GM12878 (cell line): Measurements from ENCODE around the gene SFXN1. TPM values are rescaled to one million over a fixed set of nuclear protein-coding genes. Genes with fewer than 3 reads are reported as not detected.

Source experiments
- ATAC-seq: fragments of 200-7000 bp; cut with Tn5 transposase; 3 replicates; pipeline ENCODE4 v1.9.1; 2020; ENCODE audit warnings: mild to moderate bottlenecking, moderate library complexity
- BruUV-seq: library from RNA; stranded (reverse); fragments of 400-500 nt; replicated peaks from 2 replicates; lab custom pipeline; 2021; lab: Mats Ljungman, UMichigan
- CTCF ChIA-PET: fragments of 300-600 bp; sonication (Branson Sonifier 250); formaldehyde crosslinking; extraction: SDS; loops from one replicate; lab custom pipeline; 2021; ENCODE audit warnings: inconsistent platforms; lab: Yijun Ruan, JAX
- POLR2A ChIA-PET: fragments of 350-600 bp; formaldehyde crosslinking; extraction: SDS; loops from one replicate; lab custom pipeline; 2021; ENCODE audit warnings: inconsistent platforms; lab: Charles Lee
- RAD21 ChIA-PET: fragments of 300-600 bp; sonication (Branson Sonifier 250); formaldehyde crosslinking; loops from one replicate; lab custom pipeline; 2023; ENCODE audit warnings: antibody characterized with exemption; ENCODE audit not compliant: unreplicated experiment; lab: Charles Lee
- SMC1A ChIA-PET: fragments of 300-600 bp; sonication (Branson Sonifier 250); formaldehyde crosslinking; loops from one replicate; lab custom pipeline; 2023; ENCODE audit not compliant: unreplicated experiment, uncharacterized antibody; lab: Charles Lee
- DNase-seq: peaks from one replicate; pipeline ENCODE4 v3.0.0-alpha.2; 2011; ENCODE audit warnings: low read depth, low spot score
- FAIRE-seq: peaks from 3 replicates; lab custom pipeline; 2011; peaks lifted over from hg19 to GRCh38; lab: Jason Lieb, UNC
- H2AFZ ChIP-seq: 2 replicates; pipeline ENCODE4 v1.6.0; 2011; ENCODE audit warnings: low read depth, low read length, control low read depth; ENCODE audit not compliant: control insufficient read depth
- H3K27ac ChIP-seq: 2 replicates; pipeline ENCODE4 v1.5.1; 2011; ENCODE audit warnings: control low read depth; ENCODE audit not compliant: control insufficient read depth, insufficient read depth
- H3K27me3 ChIP-seq, 2 experiments: replicated peaks in 1 of 2; 2 replicates each; pipeline versions ENCODE4 v1.6.0 to v1.6.1; 2011; ENCODE audit warnings: low read length in 1 of 2; ENCODE audit not compliant: control insufficient read depth in 2 of 2, insufficient read depth in 2 of 2
- H3K36me3 ChIP-seq, 2 experiments: 2 replicates each; pipeline ENCODE4 v1.5.1; 2011; ENCODE audit warnings: low read length in 1 of 2; ENCODE audit not compliant: control insufficient read depth in 2 of 2, insufficient read depth in 2 of 2
- H3K4me1 ChIP-seq: 2 replicates; pipeline ENCODE4 v1.6.1; 2011; ENCODE audit warnings: mild to moderate bottlenecking, low read length, moderate library complexity, mixed read lengths; ENCODE audit not compliant: control insufficient read depth, insufficient read depth
- H3K4me2 ChIP-seq: 2 replicates; pipeline ENCODE4 v1.6.0; 2011; ENCODE audit warnings: control low read depth; ENCODE audit not compliant: control insufficient read depth, insufficient read depth
- H3K4me3 ChIP-seq: fragments of 200-600 bp; sonication (generic); 2 replicates; pipeline ENCODE4 v1.5.1; 2016
- H3K79me2 ChIP-seq: 2 replicates; pipeline ENCODE4 v1.6.0; 2011; ENCODE audit warnings: low read length; ENCODE audit not compliant: control insufficient read depth, insufficient read depth
- H3K9ac ChIP-seq: 2 replicates; pipeline ENCODE4 v1.8.0; 2011; ENCODE audit warnings: low read length, control low read depth, mixed read lengths; ENCODE audit not compliant: control insufficient read depth, insufficient read depth
- H3K9me3 ChIP-seq: replicated peaks from 3 replicates; pipeline ENCODE4 v1.5.1; 2011; ENCODE audit warnings: mild to moderate bottlenecking, low read length; ENCODE audit not compliant: control insufficient read depth, insufficient read depth
- H4K20me1 ChIP-seq: 2 replicates; pipeline ENCODE4 v1.6.0; 2011; ENCODE audit not compliant: control insufficient read depth, insufficient read depth
- HSF1 ChIP-seq: fragments of 150-350 bp; IDR thresholded peaks from 2 replicates; pipeline ENCODE4 v1.6.1; 2014; ENCODE audit warnings: mild to moderate bottlenecking, low read depth, low read length
- MEF2B ChIP-seq: fragments of 450-650 bp; IDR thresholded peaks from 2 replicates; pipeline ENCODE4 v1.6.1; 2018; ENCODE audit warnings: mild to moderate bottlenecking, moderate library complexity; ENCODE audit not compliant: partially characterized antibody, poor library complexity, severe bottlenecking
- NFXL1 ChIP-seq: fragments of 450-650 bp; IDR thresholded peaks from 2 replicates; pipeline ENCODE4 v1.6.1; 2017; ENCODE audit warnings: antibody characterized with exemption, mild to moderate bottlenecking, borderline replicate concordance
- NR2C1 ChIP-seq: fragments of 450-650 bp; IDR thresholded peaks from 2 replicates; pipeline ENCODE4 v1.6.1; 2017; ENCODE audit warnings: antibody characterized with exemption, mild to moderate bottlenecking, moderate library complexity
- PKNOX1 ChIP-seq: fragments of 450-650 bp; IDR thresholded peaks from 2 replicates; pipeline ENCODE4 v1.6.1; 2016; ENCODE audit warnings: mild to moderate bottlenecking
- POLR2AphosphoS5 ChIP-seq: IDR thresholded peaks from 2 replicates; pipeline ENCODE4 v1.6.1; 2011; ENCODE audit warnings: mild to moderate bottlenecking, low read length, inconsistent platforms
- SIX5 ChIP-seq: IDR thresholded peaks from 2 replicates; pipeline ENCODE4 v1.6.1; 2011; ENCODE audit warnings: mild to moderate bottlenecking, low read depth, low read length, moderate library complexity; ENCODE audit not compliant: severe bottlenecking
- STAT3 ChIP-seq: IDR thresholded peaks from 2 replicates; pipeline ENCODE4 v1.6.1; 2011; ENCODE audit warnings: low read depth, low read length, improper control_type of control experiment
- SUZ12 ChIP-seq: fragments of 200-600 bp; sonication (generic); IDR thresholded peaks from one replicate; pipeline ENCODE4 v1.6.1; 2018; ENCODE audit warnings: antibody characterized with exemption, mild to moderate bottlenecking; ENCODE audit not compliant: unreplicated experiment
- ZBTB33 ChIP-seq: fragments of 450-650 bp; IDR thresholded peaks from 2 replicates; pipeline ENCODE4 v1.6.1; 2017; ENCODE audit warnings: mild to moderate bottlenecking
- ZNF217 ChIP-seq: fragments of 450-650 bp; IDR thresholded peaks from 2 replicates; pipeline ENCODE4 v1.6.1; 2017; ENCODE audit warnings: antibody characterized with exemption, mild to moderate bottlenecking
- ZNF274 ChIP-seq: IDR thresholded peaks from one replicate; pipeline ENCODE4 v1.8.0; 2011; ENCODE audit not compliant: insufficient read length, insufficient read depth
- WGBS: methylation state at CpG from one replicate; pipeline ENCODE4 v1.1.6; 2016; ENCODE audit warnings: low lambda C conversion rate; ENCODE audit not compliant: insufficient replicate concordance, insufficient coverage; ENCODE audit errors: missing lambda C conversion rate; 5-methylcytosine and 5-hydroxymethylcytosine counted together
- in situ Hi-C: fragments of 300-500 bp; cut with MboI; formaldehyde crosslinking; loops from 9 replicates; pipeline ENCODE4 v1.14.3; 2018; ENCODE audit warnings: mixed read lengths
- intact Hi-C: fragments of 100-400 bp; cut with micrococcal nuclease; formaldehyde crosslinking; loops from one replicate; pipeline ENCODE4 v1.14.2; 2022; ENCODE audit not compliant: unreplicated experiment
- polyA plus RNA-seq, 11 experiments: library from polyadenylated mRNA; depleted of rRNA in 4 of 11; unstranded in 6 of 11; stranded (reverse) in 5 of 11; fragments of >200 nt; fragmentation: Nextera tagmentation in 4 of 11; fragmentation: Illumina TruSeq in 1 of 11; extraction: Ambion mirVana in 4 of 11; extraction: Trizol in 1 of 11; gene quantifications; 1 replicate in 1 of 11; 2 replicates in 10 of 11; pipeline versions ENCODE4 v1.2.1 to v1.2.3, GENCODE V29; 2011 to 2016; ENCODE audit warnings: inconsistent platforms in 2 of 11, missing spikeins in 2 of 11, low read depth in 1 of 11
- total RNA-seq, 4 experiments: library from RNA; depleted of rRNA in 3 of 4; stranded (reverse); fragments of >200 nt in 3 of 4; fragmentation: Illumina TruSeq in 1 of 4; extraction: Trizol in 1 of 4; gene quantifications; 2 replicates each; pipeline versions ENCODE4 v1.2.1 to v1.2.3, GENCODE V29; 2013 to 2021

SFXN1 gene
- total and polyA plus RNA-seq, 10 of the 15 experiments (the other 5 are each of a cell fraction or from before 2014, with no cell fraction given): 18.0 to 248 (median 103) TPM

- TF ChIP-seq MEF2B: no peak
Observed at GRCh38 chr5:175513297-175513696, 34.9 kb downstream of the SFXN1 start (continued).

- H2AFZ ChIP-seq: no peak overlapping the region
- TF ChIP-seq ZBTB33 (no peak), ZNF274 (no peak), HSF1 (no peak), PKNOX1 (no peak), NFXL1 (no peak), POLR2AphosphoS5 (no peak), STAT3 (no peak), ZNF217 (no peak), SUZ12 (no peak), NR2C1 (no peak), SIX5 (no peak)
- no peaks in the 10 kb centered on the region for H3K4me1 ChIP-seq
- no peak for DNase-seq
- H3K27me3 ChIP-seq: no peaks in the 10 kb centered on the region
- no peaks in the 10 kb centered on the region for H3K79me2 ChIP-seq
- CTCF ChIA-PET: no interaction called here
- no peak overlapping the region for H3K4me3 ChIP-seq
- in situ Hi-C loops: no loop called here
- WGBS: 92% methylated on average over 7 of the region's 7 CpGs
- POLR2A ChIA-PET: no interaction called here
- no peaks in the 10 kb centered on the region; the same call in 2 of the 3 replicates for H3K9me3 ChIP-seq
- RAD21 ChIA-PET: no interaction called here
- intact Hi-C loops: no loop called here
- H3K27ac ChIP-seq: no peak overlapping the region
- H3K36me3 ChIP-seq: peaks cover 19 to 61% of the 10 kb centered on the region in 2 experiments
- no peak overlapping the region for H3K4me2 ChIP-seq
- H3K9ac ChIP-seq: no peak overlapping the region
- no peak for ATAC-seq
- SMC1A ChIA-PET: interaction anchor here (1.0 kb wide), 1 partner anchor 16 kb away, joined by 3 read pairs; no protein-coding TSS in a partner anchor
- no peaks in the 10 kb centered on the region for H4K20me1 ChIP-seq
- BruUV-seq: no TSS peak
- FAIRE-seq: no peak
Observed at GRCh38 chr5:175513726-175514125, 35.4 kb downstream of the SFXN1 start.
